GM15510 (cell line): ENCODE data around the gene C10orf62.

ENCODE experiments used
- POLR2A ChIP-seq: IDR thresholded peaks from 3 replicates; pipeline ENCODE4 v1.6.1; 2011; ENCODE audit warnings: borderline replicate concordance; ENCODE audit not compliant: insufficient read length; ENCODE audit errors: extremely low read depth

C10orf62 gene

DNA sequence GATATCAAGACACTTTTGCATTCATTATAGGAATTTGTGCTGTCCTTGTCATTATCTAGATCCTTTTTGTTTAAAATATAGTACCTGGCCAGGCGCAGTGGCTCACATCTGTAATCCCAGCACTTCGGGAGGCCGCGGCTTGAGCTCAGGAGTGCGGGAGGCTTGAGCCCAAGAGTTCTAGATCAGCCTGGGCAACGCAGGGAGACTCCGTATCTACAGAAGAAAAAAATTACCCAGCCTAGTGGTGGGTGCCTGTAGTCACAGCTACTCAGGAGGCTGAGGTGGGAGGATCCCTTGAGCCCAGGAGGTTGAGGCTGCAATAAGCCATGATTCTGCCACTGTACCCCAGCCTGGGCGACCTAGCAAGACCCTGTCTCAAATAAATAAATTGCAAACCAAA, 44.4 kb downstream of the C10orf62 start:
- no peak for TF ChIP-seq POLR2A

DNA sequence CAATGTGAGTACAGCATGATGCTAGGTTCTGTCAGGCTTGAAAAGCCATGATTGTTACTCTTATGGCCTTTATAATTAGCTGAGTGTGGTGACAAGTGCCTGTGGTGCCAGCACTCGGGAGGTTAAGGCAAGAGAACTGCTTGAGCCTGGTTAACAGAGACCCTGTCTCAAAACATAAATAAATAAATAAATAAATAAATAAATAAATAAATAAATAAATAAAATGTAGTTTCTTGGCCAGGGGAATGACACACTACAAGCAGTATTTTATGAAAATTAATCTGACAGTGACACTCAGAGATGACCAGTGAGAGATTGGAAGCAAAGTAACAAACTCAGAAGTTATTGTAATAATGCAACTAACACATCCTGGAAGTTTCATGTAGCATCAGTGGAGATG, 46.1 kb downstream of the C10orf62 start:
- TF ChIP-seq POLR2A, result no peak

DNA sequence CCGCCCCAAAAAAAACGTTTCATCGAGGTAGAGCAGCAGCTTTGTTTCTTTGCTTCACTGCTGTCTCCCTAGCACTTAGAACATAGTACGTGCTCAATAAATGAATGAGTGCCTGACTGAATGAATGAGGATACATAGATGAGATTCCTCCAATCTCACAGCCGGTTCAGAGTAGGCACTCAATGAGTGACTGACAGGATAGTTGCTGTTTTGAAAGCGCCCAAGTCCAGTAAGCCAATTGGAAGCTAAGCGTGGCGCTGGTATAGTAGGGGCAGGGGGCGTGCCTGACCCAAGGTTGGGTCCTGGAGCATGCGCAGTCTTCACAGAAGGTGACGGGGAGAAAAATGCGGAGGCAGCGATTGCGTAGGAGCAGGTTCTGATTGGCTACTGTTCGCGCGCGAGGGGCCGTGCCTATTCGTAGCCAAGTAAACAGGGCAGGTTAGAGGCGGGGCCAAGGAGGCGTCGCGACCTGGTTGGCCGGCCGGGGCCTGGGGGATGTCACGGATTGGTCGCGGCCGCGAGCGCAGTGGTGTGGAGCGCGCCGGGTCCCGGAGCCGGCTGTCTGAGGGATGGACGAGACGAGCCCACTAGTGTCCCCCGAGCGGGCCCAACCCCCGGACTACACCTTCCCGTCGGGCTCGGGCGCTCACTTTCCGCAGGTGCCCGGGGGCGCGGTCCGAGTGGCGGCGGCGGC, 50.8 kb downstream of the C10orf62 start, which contains the start of gene PI4K2A:
Gene PI4K2A (plus strand): TSS at position 498 of the 694 bp plus-strand sequence. CDS start 72 bp downstream, at position 570.
- TF ChIP-seq POLR2A, result peak; percentile 59
